Kidney epithelial cell (primary cell): ENCODE measurements around the gene GATB. TPM values are rescaled to one million over a fixed set of nuclear protein-coding genes. Genes with fewer than 3 reads are reported as not detected.

ENCODE experiments used
- DNase-seq: peaks from one replicate; pipeline ENCODE4 v3.0.0-alpha.2; 2010; ENCODE audit warnings: low read depth
- H3K27me3 ChIP-seq: 2 replicates; pipeline ENCODE4 v1.6.0; 2011; ENCODE audit warnings: low read length; ENCODE audit not compliant: control insufficient read depth, insufficient read depth
- H3K36me3 ChIP-seq: 2 replicates; pipeline ENCODE4 v1.5.1; 2011; ENCODE audit warnings: low read length; ENCODE audit not compliant: control insufficient read depth, insufficient read depth
- H3K4me3 ChIP-seq: 2 replicates; pipeline ENCODE4 v1.5.1; 2011; ENCODE audit warnings: low read depth, mild to moderate bottlenecking, control low read depth, low read length
- CTCF ChIP-seq: IDR thresholded peaks from 2 replicates; pipeline ENCODE4 v1.5.1; 2011; ENCODE audit warnings: mild to moderate bottlenecking, moderate library complexity, low read length, control low read depth, inconsistent platforms; ENCODE audit not compliant: insufficient read depth, poor library complexity, severe bottlenecking
- total RNA-seq: library from RNA; depleted of rRNA; stranded (reverse); fragments of >200 nt; gene quantifications from 2 replicates; pipeline ENCODE4 v1.2.3, GENCODE V29; 2015

The GATB gene
- total RNA-seq, 1 donor from 2014 or later, result 39.4 TPM

- Histone ChIP-seq H3K27me3 (no peaks in the 10 kb centered on the region), H3K36me3 (no peaks in the 10 kb centered on the region), H3K4me3 (no peak overlapping the region)
- DNase-seq, result no peak
- no peak for TF ChIP-seq CTCF
These were observed 134.6 kb downstream of the GATB start for GRCh38 chr4:151626228-151626627.

DNA sequence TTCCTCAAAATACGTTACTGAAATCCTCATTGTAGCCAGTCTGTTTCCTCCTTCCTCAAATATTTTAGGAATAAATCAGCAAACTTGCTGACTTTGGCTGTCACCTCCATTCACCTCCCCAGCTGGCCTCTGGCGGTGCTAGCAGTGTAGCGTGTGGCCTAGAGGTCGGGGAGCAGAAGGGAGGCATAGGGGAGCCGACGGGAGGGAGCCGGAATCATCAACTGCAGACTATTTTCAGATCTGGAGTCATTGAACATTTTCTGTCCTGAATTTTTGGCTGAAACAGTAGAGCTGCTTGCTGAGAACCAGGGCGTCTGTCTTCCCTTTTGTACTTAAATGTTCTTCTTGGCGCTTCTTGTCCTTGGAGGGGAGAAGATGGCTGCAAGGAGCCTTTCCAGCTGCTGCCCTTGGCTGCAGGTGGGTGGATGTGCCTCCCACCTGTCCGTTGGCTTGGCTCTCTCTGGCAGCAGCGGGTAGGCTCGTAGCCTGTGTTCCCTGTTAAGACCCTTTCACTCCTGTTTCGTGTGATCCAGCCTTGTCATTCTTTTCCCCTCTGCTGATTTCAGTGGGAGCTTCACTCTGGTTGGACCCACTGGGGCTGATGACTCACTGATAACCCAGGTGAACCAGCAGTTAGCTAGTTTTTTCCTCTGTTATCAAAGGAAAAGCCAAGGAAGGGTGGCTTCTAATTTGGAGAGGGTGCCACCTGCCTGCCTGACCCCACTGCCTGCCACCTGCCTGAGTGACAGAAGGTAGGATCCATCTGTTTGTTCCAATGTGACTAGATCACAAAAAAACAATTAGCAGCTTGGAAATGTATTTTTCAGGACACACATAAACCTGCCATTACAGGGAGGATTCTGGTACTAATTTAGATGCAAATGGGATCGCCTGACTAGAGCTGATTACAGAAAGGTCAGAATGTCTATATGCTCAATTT, 135.9 kb downstream of the GATB start:
- Histone ChIP-seq H3K4me3 (no peak overlapping the region), H3K36me3 (no peaks in the 10 kb centered on the region), H3K27me3 (no peaks in the 10 kb centered on the region)
- no peak for TF ChIP-seq CTCF
- DNase-seq, result no peak
